GM11168 (cell line): Measurements from ENCODE around the gene ALDH1L2.

Experiments
- in situ Hi-C: fragments of 300-500 bp; cut with MboI; formaldehyde crosslinking; loops from one replicate; pipeline ENCODE4 v1.12.0; 2022; ENCODE audit warnings: low sequenced_read_pairs; ENCODE audit not compliant: unreplicated experiment

The ALDH1L2 gene

GRCh38 chr12:105085501-105085900, 1.2 kb upstream of the ALDH1L2 start:
- in situ Hi-C loops = no loop called here

DNA sequence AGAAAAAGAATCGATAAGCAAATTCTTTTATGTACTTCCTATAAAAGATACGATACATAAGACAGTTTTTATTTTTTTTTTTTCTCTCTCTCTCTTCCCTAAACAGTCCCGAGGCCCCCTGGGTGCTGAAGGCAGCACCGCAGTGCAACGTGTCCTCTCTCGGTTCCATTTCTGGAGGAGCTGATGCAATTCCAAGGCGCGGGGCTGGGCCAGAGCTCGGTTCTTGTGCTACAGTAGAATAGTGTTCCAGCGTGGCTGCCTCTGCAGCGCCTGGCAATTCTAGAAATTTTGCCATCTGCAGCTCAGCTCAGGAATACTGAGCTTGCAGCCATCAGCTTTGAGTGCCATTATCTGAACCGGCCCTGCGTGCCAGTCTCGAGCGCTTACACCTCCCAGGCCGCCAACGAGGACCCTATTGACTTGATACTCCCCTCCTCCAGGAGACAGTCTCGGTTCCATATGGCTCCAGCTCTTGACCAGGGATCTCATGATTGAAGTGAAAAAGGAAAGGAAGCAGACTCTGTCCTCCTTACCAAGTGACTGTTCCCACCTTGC, 630 bp downstream of the ALDH1L2 start:
- in situ Hi-C loops = no loop called here

DNA sequence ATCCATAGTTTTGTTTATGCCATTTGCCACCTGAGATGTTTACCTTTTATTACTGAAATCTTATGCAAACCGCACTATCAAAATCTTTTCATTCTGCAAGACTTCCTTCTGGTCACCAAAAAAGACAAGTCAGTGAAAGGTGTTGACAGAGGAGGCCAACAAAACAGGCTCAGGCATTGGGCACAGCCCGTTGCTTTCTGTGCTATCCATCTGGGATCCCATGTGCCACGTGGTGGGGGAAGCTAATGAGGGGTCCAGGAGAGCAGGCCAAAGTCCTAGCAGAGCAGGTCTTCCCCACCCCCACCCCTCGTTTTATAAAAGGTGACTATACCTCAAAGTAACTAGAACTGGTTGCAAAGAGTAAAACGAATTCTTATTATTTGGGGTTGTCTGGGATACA, 1.2 kb downstream of the ALDH1L2 start:
- in situ Hi-C loops = no loop called here

DNA sequence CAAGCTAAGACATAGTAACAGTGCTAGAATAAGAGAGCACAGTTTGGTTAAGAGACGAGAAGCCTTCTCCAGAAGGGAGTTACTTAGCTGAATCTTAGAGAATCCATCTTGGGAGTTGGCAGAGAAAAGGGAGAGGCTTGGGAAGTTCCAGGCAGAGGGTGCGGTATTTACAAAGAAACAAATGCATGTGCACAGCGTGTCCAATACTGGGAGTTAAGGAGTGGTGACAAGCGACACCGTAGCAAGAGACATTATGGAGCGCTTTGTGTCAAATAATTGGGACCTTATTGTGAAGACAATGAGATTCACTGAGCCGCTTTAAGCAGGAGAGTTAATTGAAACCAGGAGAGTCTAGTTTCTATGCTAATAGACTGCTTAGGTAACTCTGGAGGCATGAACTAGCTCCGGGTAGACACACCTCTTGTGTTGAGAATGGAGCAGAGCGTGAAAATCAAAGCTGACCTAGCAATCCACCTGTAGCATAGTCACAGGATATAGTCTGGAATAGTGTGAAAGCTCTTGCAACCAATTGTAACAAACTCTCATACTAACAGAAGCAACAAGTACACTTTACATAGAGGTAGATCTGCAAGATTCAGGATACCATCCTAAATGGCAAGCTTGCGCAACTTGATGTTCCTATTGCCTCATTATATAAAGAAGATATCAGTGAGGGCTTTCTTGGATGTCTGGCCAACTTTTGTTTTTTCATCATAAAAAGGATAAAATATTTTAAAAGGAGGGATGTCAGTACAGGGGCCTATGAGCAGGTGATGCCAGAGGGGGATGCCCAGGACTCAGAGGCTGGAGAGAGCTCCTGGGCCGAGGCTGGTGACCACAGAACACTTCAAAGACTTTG, 5.3 kb downstream of the ALDH1L2 start:
- in situ Hi-C loops = no loop called here

GRCh38 chr12:105077435-105077834, 6.8 kb downstream of the ALDH1L2 start:
- in situ Hi-C loops = no loop called here

DNA sequence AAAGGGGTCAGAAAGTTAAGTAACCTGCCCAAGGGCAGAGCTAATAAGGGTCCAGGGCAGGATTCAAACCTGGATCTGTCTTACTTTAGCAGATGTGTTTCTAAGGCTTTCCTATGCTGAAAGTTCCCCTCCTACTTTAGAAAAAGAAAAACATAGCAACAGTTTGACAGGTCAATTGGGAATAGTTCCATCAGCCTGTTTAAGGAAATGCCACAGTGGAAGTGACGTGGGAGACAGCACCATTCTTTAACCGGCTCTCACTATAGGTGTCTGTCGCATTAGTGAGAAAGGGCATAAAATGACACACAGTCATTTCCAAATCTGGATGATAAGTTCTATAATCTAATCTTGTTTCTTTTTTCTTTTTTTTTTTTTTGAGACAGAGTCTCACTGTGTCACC, 7.3 kb downstream of the ALDH1L2 start:
- in situ Hi-C loops = no loop called here

GRCh38 chr12:105076098-105076497, 8.2 kb downstream of the ALDH1L2 start:
- in situ Hi-C loops = no loop called here

DNA sequence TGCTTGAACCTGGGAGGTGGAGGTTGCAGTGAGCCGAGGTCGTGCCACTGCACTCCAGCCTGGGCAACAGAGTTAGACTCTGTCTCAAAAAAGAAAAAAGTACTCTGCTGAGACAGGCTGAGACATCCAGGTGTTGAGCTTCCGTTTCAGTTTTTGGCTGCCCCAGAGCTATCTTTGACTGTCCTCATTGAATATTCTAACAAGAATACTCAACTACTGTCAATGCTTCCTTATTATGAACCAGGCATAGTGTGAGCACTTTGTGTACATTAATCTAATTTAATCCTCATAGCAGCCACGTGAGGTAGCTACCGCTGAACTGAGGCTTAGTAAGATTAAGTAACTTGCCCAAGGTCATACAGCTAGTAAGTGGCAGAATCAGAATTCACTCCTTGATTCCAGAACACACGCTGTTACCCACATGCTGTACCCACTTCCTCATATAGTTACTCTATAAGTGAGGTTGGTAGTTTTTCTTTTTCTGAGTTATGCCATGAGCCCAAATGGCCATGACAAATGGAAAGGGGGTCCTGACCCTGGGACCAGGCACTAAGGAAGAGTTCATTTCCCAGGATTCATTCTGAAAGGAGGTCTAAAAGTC, 11.3 kb downstream of the ALDH1L2 start:
- in situ Hi-C loops = loop anchor here (25.0 kb wide), 2 partner anchors 336 to 861 kb away; partner anchors contain the start of gene TXNRD1

GRCh38 chr12:105071981-105072380, 12.3 kb downstream of the ALDH1L2 start:
- in situ Hi-C loops = loop anchor here (25.0 kb wide), 2 partner anchors 335 to 860 kb away; partner anchors contain the start of gene TXNRD1

DNA sequence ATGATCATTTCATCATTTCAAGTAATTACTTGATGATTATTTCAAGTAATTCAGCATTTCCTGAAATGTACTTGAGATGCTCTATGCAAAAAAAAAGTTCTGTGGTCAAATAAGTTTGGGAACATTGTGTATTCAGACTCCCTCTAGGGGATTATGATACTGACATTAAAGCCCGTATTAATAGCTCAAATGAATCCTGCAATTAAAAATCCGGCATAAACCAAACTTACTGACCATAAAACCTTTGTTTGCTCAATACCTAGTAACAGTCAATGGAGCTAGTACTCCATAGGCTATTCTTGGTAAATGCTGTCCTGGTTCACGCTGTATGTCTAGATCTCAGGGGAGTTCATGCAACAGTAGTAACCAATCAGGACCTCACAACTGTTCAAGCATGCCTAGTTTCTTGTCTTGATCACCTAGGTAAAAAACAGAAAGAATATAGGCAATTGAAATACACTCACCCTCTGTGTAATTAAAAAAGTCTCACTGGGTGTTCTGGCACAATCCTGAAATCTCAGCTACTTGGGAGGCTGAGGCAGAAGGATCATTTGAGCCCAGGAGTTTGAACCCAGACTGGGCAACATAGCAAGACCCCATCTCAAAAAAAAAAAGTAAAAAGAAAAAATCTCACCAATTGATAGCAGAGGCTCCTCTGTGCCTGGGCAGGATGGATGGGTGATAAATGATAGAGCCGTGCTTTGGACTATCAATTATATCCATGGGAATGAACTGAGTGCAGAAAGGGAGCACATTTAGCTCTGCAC, 14.1 kb downstream of the ALDH1L2 start:
- in situ Hi-C loops = loop anchor here (10.0 to 25.0 kb wide), 3 partner anchors 333 to 858 kb away; partner anchors contain the start of gene TXNRD1

DNA sequence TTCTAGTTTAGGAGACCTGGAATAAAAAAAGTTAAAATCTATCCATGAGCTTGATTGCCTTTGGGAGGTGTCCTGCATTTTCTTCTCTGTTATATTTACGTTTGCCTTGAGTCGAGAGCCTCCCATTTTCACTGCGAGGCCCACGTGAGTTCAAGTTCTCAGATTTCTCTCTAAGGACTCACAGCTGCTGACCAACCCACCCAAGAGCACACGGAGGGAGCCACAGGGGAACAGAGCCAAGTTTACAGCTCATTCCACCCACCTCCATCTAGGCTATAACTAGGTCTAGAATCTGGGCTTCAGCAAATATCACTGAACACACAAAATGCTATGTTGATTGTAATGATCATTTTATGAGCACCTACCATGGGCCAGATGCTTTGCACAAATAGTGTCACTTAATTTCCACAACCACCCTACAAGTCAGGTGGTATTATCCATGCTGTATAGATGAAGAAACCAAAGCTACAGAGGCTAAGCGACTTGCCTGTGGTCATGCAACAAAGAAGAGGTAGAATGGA, 16.7 kb downstream of the ALDH1L2 start:
- in situ Hi-C loops = loop anchor here (10.0 to 25.0 kb wide), 3 partner anchors 330 to 855 kb away; partner anchors contain the start of gene TXNRD1

GRCh38 chr12:105064564-105065178, 19.6 kb downstream of the ALDH1L2 start:
- in situ Hi-C loops = loop anchor here (10.0 to 25.0 kb wide), 3 partner anchors 327 to 852 kb away; partner anchors contain the start of gene TXNRD1

- in situ Hi-C loops = loop anchor here (10.0 to 25.0 kb wide), 3 partner anchors 324 to 849 kb away; partner anchors contain the start of gene TXNRD1
These were observed 23.4 kb downstream of the ALDH1L2 start for GRCh38 chr12:105060715-105061378.

GRCh38 chr12:105057174-105057573, 27.1 kb downstream of the ALDH1L2 start:
- in situ Hi-C loops = loop anchor here (25.0 kb wide), 2 partner anchors 320 to 845 kb away; partner anchors contain the start of gene TXNRD1

GRCh38 chr12:105053116-105053572, 31.1 kb downstream of the ALDH1L2 start:
- in situ Hi-C loops = loop anchor here (25.0 kb wide), 2 partner anchors 316 to 841 kb away; partner anchors contain the start of gene TXNRD1

GRCh38 chr12:105051981-105052380, 32.3 kb downstream of the ALDH1L2 start:
- in situ Hi-C loops = loop anchor here (25.0 kb wide), 2 partner anchors 315 to 840 kb away; partner anchors contain the start of gene TXNRD1

DNA sequence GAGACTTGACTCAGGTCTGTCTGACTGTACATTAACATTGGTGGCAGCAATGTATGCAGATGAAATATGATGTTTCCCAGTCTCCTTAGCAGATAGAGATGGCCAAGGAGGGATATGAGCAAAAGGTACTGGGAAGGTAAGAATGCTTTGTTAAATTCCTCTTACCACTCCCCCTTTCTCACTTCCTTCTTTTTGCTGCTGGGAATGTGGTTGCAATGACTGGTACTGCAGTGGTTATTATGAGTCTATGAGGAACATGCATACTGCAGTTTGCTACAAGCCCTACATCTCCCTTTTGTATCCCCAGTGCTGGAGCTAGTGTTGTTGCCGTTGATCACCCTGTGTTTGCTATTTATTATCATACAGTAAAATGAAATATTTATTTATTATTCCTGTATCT, 35.9 kb downstream of the ALDH1L2 start:
- in situ Hi-C loops = no loop called here

- in situ Hi-C loops = no loop called here
These were observed 37.0 kb downstream of the ALDH1L2 start for GRCh38 chr12:105047308-105047707.

- in situ Hi-C loops = no loop called here
These were observed 43.1 kb downstream of the ALDH1L2 start for GRCh38 chr12:105041186-105041585.
